ENCODE results near the gene C6orf58.

C6orf58 gene

DNA sequence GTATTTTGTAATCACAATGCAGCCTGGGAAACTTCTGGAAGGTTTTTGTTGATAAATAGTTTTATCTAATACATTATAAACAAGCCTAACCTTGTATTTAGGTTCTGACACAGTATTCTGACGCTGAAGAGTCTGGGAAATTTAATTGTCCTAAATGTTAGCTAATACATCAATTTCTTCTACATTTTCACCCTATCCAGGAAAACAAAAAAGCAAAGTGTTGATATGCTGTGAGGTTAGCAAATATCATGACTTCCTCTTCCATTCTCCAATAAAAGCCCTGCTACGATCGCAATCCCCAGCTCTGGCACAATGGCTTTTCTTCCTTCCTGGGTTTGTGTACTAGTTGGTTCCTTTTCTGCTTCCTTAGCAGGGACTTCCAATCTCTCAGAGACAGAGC is at the start of gene C6orf58:
TSS of gene C6orf58 (plus strand) at position 301 of the 400 bp plus-strand sequence. CDS start at position 313, 12 bp downstream.
- DNase-seq (ENCODE audit: low read depth in 2 of 2), result no peak

DNA sequence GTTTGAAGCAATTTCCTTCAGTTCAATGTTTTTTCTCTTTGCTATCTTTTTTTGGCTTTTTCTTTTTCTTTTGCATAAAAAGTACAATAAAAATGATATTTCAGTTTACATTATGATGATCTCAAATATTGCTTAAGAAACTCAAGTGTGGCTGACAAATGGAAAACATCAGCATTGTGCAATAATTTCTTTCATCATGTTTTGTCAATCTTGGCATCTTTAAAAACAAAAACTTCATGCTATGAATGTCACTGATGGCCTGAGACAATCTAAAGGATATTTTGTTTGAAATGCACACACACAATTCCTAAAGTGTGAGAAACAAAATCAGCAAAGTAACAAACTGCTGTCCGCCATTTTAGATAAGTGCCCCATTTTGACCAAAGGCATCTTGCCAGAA is 44.0 kb upstream of the C6orf58 start:
- DNase-seq (ENCODE audit: low read depth in 2 of 2), result no peak

DNA sequence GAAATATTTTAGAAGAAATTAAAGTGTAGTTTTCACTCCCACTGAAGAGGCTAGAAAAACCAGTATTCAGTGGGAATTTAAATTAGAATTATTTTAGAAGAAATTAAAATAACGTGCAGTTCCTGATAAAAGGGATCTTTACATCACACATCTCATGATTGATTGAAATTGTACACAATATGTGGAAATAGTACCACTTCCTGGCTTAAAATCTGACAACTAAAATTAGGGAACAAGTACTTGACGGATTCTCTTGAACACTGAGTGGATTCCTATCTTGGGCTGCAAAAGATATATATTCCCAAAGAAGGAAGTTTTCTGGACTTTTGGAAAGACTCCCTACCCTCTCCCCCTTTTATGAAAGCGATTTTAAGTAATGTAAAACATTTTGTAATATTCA is 43.2 kb upstream of the C6orf58 start:
- DNase-seq (ENCODE audit: low read depth in 2 of 2), result no peak

DNA sequence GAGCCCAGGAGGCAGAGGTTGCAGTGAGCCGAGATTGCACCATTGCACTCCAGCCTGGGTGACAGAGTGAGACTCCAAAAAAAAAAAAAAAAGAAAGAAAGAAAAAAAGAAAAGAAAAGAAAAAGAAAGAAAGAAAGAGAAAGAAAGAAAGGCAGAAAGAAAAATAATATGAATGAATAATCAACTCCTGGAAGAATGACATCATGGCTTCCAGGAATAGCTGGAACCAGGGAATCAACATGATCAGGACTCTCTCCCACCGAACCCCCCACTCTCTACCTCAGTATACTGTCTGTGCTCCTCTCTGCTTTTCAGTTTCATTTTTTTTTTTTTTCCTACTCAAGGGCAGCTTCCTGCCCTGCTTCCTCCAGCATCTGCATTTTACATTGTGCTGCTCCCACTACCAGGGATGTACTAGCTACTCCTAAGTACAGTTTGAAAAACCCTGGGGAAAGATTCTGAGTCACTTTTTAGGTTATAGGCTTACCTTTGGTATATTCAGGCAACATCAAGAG is 38.2 kb upstream of the C6orf58 start:
- DNase-seq (ENCODE audit: low read depth in 2 of 2), result no peak

DNA sequence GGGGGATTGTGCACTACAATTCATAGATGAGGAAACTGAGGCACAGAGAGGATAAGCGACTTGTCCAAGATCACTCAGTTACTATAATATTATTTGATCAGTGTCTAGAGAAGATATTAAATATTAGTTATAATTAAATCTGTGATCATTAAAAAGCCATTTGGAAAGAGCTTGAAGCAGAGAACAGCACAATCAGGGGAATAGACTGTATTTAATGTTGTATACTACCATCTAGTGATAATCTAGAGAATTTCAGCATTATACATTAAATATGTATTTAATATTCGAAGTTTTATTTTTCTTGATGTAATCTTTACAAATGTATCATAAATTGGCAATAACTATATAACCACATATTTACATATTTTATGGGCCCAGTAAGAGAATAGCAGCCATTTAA is 37.7 kb upstream of the C6orf58 start:
- no peak for DNase-seq (ENCODE audit: low read depth in 2 of 2)

DNA sequence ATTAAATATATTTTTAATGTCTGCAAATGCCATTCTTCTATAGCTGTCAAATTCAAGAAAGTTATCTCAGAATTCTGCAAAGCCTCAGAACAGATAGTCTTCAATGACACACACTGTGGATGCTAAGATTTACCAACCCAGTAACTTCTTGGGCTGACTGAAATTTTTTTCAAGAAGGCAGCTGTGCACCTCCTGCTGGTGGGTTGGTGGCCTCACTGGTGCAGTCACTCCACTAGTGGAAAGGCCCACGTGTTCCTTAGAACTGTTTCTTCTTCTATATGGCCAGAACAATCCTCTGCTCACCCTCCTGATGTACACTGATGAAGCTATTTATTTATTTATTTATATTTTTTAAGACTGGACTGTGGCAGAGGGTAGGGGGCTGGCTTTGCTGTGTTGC is 29.8 kb upstream of the C6orf58 start:
- DNase-seq (ENCODE audit: low read depth in 2 of 2), result no peak

DNA sequence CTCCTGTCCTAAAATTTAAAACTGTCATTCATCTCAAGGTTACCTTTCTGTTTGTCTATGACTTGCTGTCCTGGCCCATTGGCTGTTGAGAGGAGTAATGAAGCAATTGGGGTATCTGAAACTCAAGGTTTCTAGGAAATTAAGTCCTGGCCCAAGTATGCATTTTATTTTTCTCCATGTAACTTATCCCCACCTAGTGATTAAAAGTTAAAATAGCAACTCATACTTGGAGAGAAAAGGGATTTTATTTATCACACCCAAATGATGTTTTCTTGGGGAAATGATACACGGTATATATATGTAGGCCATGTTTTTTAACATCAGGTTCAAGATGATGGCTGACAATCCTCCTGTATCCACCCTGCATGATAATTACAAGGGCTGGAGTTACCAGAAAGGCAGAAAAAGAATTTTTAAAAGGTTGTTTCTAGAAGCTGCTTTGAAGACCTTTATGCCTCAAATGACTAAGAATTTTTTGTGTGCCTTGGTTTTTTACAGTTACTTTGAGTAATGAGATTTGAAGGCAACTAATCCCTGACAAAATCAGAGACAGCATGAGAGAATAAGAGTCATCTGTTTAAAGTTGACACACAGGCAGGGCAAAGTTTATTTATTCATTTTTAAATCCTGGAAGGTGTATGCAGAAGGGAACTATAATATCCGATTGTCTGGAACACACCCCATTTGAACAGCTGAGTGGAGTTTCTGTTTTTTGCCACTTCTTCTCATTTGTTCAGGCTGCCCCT is 28.9 kb upstream of the C6orf58 start:
- DNase-seq (ENCODE audit: low read depth in 2 of 2), result no peak

DNA sequence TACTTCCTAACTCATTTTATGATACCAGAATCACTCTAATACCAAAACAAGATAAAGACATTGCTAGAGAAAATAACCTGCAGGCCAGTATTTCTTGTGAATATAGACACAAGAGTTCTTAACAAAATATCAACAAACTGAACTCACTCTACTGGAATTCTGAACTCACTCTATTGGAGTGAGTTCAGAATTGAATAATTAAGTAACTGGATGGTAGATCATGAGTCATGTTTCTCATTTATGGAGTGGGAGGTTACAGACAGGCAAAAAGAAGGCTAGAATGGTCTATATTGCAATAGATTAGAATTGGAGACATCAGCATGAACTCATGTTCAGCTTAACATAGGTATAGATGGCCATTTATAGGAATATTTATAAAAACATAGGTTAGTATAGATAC is 26.6 kb upstream of the C6orf58 start:
- no peak for DNase-seq (ENCODE audit: low read depth in 2 of 2)

DNA sequence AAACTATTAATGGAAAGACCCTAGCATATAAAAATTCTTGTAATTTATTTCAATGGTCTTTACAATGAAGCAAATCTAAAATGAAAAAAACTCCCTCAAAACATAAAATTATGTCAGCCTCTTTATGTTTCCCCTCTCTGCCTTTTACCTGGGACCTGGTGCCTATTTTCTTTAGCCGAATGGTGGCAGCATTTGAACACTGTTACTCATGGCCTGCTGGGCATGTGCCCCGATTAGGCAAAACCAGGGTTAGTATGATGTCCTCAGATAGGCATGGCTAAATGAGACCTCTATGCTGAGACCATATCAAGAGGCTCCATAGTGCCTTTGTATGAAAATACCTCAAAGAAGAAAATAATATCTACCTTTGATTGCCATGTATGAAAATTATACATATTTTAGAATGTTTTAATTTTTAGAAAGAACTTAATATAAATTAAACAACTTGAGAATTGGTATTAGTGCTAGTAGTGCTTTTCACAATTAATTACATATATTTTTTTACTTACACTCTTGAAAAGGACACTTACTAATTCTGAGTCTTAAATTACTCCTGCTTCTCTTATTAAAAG is 22.5 kb upstream of the C6orf58 start:
- no peak for DNase-seq (ENCODE audit: low read depth in 2 of 2)

DNA sequence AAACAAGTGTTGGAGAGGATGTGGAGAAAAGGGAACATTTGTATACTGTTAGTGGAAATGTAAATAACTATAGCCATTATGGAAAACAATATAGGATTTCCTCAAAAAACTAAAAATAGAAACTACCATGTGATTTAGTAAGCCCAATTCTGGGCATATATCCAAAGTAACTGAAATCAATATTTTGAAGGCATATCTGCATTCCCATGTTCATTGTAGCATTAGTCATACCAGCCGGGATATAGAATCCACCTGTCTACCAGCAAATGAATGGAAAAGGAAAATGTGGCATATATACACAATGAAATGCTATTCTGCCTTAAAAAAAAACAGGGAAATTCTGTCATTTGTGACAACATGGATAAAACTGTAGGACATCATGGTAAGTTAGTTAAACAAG is 15.3 kb upstream of the C6orf58 start:
- DNase-seq (ENCODE audit: low read depth in 2 of 2), result no peak

DNA sequence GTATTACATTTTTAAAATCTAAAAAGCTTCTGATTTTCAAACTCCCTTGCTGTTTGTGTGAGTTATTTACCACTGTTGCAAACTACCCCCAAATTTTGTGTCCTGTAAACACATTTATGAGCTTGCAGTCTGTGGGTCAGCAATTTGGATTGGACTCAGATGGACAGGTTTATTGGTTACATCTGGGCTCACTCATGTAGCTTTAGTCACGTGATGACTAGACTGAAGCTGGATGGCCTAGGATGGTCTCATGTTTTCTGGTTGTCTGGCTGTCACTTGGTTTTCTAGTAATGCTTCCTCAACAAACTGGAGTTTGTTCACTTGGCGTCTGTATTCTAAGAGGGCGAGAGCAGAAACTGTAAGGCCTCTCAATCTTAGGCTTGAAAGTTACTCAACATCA is 12.2 kb upstream of the C6orf58 start:
- DNase-seq (ENCODE audit: low read depth in 2 of 2), result no peak

DNA sequence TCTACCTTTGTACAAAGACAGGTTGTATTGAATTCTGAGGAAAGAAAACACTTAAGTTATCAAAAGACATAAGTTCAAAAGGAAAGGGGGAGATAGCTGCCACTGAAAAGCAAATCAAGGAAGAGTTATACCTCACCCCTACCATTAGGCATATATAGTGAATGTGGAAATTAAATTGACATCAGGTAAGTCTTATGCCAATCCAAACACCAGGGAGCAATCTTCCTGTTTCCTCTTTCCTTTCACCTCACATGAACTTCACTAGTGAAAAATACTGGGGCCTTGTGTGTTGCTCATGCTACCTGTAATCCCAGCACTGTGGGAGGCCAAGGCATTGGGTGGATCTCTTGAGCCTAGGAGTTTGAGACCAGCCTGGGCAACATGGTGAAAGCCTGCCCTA is 10.9 kb upstream of the C6orf58 start:
- no peak for DNase-seq (ENCODE audit: low read depth in 2 of 2)

DNA sequence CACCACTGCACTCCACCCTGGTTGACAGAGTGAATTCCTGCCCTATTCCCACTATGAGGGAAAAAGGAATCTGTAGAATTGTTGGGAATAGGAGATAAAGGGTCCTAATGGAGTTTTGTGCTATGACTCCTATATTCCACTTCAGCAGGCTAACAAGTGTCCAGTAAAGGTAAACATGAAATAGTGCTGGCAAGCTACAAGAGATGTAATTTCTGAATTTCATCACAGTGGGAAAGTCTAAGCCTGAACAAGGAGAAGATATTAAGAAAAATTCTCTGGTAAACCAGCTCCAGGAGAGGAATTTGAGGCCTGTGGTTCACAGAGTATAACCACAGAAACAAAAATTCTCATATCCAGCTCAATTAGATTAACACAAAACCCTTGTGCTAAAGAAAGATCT is 10.3 kb upstream of the C6orf58 start:
- no peak for DNase-seq (ENCODE audit: low read depth in 2 of 2)

DNA sequence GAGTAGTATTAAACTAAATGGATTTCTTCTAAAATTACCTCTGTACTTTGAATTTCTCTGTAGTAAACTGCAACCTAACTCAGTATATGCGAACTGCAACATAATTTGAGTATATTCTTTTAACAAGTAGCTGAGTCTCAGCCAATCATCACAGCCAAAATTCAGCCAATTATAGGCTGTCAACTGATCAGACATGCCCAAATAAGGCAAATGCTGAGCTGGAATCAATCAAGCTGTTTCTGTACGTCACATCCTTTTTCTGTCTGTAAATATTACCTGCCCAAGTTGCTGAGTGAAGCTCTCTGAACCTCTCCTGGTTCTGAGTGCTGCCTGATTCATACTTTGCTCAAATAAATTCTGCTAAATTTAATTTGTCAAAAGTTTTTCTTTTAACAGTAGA is 9.5 kb upstream of the C6orf58 start:
- DNase-seq (ENCODE audit: low read depth in 2 of 2), result no peak

DNA sequence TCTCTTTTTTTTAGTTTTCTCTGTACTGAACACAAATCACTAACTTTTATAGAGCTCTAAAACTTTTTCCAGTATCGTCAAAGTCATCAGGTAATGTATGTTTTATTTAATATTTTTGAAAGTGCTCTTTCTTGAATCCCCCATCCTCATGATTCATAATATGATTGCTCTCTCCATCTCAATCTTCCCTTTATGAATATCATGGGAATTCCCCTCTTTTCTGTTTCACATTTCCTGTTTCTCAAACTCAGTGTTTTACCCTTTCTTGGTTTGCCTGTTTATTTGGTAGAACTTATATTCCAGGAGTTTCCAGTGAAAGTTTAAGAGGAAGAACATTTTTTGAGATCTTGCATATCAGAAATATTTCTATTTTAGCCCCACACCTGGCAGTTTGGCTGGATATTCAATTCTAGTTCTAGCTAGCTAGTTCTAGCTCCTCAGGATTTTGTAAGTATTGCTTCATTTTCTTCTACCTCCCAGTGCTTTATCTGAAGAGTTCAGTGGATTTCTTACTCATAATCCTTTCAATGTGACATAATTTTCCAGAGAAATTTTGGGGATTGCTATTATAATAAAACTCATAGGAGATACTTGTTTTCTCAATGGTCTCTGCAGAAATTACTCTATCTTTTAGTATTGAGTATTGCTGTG is 6.1 kb upstream of the C6orf58 start:
- DNase-seq (ENCODE audit: low read depth in 2 of 2), result no peak

DNA sequence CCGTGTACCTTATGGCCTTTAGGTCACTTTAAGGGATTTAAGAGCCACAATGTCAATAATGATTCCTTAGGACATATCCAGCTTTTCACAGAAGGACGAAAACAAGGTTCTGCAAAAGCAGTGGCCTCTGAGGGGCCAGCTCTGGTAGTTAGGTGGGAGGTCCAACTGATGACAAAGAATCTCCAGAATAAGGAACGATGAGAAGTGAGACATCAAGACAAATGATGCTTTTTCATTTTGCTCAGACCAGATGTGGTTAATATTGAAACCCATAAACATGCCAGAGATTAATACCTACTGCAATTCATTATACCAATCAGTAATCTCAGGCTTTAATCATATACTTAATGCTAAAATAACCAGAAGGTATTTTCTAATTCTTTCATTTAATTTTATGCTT is 1.9 kb downstream of the C6orf58 start:
- DNase-seq (ENCODE audit: low read depth in 2 of 2), result no peak

DNA sequence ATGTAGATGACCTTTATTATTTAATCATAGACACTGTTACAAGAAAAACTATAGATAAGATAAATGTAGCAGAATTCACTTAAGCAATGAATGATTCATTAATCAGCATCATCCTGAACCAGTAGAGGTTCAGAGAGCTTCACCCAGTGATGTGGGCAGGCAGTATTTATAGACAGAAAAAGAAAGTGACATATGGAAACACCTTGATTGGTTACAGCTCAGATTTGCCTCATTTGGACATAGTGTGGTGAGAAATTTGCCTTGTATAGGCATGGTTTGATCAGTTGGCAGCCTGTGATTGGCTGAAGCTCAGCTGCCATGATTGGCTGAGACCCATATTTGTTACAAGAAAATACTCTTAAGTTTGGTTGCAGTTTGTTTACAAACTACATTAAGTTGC is 4.6 kb downstream of the C6orf58 start:
- DNase-seq (ENCODE audit: low read depth in 2 of 2), result no peak

DNA sequence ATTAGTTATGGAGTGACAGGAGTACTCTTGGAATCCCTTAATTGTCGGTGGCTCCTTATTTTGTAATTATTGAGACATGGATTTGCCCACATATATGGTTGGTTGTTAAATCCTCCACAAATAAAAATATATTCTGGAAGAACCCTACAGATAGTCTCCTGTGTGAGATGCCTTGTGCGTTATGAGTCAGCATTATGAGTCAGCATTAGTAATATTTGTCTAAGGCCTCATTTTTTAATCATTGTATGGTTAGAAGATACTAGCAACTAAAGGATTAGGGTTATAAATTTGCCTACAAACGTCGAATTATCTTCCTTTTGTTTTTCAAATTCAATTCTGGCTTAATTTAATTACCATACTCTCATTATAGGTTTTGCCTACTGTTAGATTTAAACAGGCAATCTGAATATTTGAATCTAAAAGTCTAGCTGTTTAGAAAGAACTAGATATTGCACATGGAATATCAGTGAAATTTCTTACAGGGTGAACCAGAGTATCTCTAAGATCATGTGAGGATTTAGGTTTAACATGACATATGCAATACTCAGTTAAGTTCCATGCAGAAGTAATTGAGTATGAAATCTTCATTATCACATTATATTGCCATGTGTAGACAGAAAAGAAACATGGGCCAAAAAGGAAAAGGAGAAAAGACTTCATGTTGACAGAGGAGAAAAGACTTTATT is 5.9 kb downstream of the C6orf58 start:
- DNase-seq (ENCODE audit: low read depth in 2 of 2), result peak; percentile 19 to 20

DNA sequence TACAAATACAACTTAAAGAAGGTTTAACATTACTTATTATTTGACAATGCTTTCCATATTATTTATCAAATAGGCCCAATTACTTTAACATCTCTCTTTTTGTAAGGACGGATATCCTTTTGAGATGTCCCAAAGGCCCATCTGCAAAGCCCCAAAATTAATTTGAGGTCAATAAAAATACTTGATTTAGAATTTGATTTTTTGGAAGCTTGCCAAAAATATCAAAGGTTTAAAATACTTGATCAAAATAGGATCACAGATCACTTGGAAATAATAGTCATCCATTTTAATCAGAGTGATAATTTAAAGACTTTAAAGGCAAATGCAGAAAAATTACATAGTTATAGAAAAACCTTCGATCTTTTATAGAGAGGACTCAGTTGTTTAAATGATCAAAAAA is 8.1 kb downstream of the C6orf58 start:
- DNase-seq (ENCODE audit: low read depth in 2 of 2), result no peak

DNA sequence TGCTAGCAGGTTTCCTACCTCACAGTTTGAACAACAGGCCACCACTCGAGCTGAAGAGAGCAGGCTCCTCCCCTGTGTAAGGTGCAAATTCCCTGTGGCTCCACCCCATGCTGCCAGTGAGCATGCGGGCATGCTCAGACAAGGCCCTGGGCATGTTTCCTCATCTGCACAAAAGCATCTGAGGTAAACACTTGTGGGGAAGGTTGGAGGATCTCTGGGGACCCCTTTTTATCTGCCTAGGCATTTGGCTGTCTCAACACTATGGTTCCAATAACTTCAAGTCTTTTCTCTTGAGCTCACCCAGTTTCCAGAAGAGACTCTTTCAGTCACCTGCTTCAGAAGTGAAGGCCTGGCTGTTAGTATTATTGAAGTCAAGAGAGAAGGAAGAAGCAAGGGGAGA is 9.4 kb downstream of the C6orf58 start:
- DNase-seq (ENCODE audit: low read depth in 2 of 2), result no peak

DNA sequence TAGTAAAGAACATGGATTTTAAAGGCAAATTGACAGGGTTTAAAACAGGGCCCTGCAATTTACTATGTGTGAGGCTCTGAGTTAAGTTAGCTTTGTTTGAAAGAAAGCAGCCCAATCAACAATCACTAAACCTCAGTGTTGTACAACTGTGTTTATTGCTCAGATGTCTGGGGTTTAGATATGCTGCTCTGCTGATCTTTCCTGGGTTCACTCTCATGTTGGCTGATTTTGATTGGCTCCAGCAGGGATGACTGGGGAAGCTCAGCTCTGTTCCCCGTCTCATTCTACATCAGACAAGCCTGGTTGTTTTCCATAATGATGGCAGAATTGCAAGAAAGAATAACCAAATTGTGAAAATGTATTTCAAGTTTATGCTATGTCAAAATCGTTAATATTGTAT is 10.9 kb downstream of the C6orf58 start:
- no peak for DNase-seq (ENCODE audit: low read depth in 2 of 2)

DNA sequence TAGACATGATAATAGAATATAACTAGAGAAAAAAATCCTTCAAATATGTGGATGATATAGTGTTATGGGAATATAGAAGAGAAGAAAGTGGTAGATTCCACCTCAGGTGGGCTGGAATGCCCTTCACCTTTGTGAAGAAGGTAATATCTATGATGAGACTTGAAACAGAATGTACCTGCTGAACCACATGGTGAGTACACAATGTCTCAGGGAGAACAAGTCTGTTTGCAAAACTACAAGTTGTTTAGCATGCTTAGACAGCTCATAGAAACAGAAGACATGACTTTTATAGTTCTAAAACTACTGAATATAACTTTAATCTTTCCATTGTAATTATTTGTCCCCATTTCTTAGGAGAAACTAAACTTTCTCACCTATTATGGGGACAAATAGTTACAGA is 12.2 kb downstream of the C6orf58 start:
- DNase-seq (ENCODE audit: low read depth in 2 of 2), result no peak

DNA sequence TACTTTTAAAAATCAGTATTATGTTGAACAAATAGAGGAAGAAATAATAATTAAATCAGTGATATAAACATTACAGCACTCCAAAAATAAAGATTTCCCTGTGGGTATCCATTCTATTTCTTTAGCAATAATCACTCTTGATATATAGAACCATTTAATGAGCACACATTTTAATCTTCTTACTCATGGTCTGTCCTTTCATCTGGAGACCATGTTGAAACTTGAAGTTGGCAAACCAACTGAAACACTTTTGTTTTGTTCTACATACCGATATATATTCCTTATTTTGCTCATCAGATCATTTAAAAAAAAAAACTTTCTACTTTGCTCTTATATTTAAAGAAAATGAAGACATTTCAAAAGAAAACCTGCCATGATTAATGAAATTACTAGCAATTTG is 13.4 kb downstream of the C6orf58 start:
- DNase-seq (ENCODE audit: low read depth in 2 of 2), result no peak

Data from fibroblast of skin of left biceps (primary cell).